GM18907 (cell line): ENCODE results near the gene TMED3.

Source experiments
- ATAC-seq: cut with Tn5 transposase; IDR thresholded peaks from one replicate; pipeline ENCODE4 v1.9.1; 2021; ENCODE audit warnings: mild to moderate bottlenecking, moderate library complexity; ENCODE audit not compliant: unreplicated experiment

Gene TMED3

DNA sequence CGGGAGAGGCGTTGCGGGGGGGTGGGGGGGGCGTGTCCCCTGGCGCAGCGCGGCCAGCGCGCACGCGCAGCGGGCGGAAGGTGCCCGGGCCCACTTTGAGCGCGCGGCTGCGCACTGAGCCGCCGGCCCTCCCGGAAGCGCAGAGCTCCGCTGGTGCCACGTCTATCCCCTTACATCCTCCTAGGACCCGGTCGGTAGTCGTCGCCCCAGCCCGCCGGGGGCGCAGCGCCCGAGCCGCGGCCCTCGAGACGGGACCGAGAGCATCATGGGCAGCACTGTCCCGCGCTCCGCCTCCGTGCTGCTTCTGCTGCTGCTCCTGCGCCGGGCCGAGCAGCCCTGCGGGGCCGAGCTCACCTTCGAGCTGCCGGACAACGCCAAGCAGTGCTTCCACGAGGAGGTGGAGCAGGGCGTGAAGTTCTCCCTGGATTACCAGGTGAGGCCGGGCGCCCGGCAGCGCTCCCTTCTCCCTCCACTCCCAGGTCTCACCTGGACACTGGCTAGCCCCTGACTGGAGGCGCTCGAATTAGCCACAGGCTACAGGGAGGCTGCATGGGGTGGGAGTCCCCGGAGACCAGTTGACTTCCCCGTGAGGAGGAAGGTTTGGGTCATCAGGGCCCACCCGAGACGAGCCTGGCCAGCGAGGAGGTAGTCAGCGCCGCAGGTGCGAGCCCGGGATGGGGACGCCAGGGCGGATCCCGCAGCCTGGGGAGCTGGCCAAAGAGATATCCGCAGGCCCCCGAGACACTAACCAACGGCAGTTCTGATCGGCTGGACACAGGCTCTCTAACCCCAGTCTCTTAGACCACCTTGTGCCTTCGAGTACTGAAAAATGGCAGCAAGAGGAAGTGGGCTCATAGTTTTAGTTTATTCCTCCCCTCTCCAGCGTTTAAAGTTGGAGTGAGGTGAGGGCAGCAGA is at the start of gene TMED3:
Gene TMED3 (plus strand): TSS at position 128 of the 916 bp plus-strand sequence. CDS start 138 bp downstream, at position 266.
- ATAC-seq = peak; percentile 89

GRCh38 chr15:79261836-79262235 is 49.1 kb upstream of the TMED3 start:
- ATAC-seq = no peak

- no peak for ATAC-seq
Measured at GRCh38 chr15:79265167-79265566, 45.7 kb upstream of the TMED3 start.

DNA sequence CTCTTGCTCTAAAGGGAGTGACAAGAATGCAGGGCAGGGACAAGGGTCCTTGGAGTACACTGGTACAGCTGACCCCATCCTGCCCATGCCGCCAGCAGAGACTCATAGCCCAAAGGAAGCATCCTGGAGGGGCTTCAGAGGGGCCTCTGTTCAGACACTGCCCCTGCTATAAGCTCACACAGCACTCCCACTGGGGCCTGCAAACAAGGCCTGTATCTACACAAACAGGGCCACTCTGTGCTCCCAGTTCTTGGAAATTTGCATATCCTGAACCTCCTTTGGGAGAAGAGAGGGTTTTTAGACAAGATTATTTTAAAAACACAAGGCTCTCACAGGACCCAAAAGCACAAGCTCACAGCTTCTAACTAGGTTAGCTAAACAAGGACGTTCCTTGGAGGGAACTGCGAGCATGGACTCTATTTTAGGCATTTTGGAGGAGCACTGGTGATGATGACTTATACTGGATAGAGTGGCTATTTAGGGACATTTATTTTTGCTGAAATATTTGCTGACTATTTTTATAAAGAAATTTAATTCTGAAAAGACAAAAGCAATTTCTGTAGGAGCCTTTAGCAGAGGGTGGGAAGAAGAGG is 44.8 kb upstream of the TMED3 start:
- ATAC-seq = no peak

DNA sequence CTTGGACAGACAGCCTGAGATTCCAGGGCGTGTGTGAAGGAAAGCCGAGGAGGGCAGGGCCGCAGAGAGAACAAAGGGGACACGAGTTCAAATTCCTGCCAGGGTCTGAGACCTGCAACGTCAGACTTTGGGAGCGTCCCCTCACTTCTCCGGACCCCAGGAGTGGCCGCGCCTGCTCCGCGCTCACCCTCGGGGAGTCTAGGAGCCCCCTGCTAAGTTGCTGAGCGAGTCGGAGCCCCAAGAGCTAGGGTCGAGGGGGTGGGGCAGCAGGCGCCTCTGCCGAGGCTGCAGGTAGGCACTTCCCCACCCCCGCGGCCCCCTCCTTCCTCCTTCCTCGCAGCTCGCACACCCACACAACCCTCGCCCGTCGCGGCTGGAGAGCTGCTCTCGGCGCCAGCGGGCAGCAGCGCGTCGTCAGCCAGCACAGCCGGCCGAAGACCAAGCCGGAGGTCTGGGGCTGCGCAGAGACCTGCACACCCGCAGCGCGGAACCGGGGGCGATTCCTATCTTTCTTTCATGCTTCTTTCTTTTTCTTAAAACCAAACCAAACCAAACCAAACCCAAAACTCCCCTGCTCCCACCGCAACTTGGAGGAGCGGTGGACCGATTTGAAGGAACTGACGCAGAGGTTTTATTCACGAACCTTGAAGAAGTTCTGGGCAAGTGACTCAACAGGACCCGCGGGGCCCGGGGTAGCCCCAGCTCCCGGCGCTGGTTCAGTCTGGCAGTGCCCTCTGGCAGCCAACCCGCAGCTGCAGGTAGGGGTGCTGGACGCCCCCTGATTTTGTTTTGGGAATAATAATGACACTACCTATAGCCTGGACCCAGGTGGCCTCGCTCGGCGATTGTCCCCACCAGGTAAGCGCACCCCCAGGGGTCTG is 28.3 kb upstream of the TMED3 start, which contains the start of gene ANKRD34C:
Gene ANKRD34C (plus strand): TSS at position 352 of the 881 bp plus-strand sequence. CDS start 10,563 bp downstream, outside the sequence.
- ATAC-seq = no peak

GRCh38 chr15:79283252-79284048 is 27.5 kb upstream of the TMED3 start:
- ATAC-seq = no peak

- ATAC-seq = no peak
Measured at GRCh38 chr15:79290642-79291275, 20.2 kb upstream of the TMED3 start.

DNA sequence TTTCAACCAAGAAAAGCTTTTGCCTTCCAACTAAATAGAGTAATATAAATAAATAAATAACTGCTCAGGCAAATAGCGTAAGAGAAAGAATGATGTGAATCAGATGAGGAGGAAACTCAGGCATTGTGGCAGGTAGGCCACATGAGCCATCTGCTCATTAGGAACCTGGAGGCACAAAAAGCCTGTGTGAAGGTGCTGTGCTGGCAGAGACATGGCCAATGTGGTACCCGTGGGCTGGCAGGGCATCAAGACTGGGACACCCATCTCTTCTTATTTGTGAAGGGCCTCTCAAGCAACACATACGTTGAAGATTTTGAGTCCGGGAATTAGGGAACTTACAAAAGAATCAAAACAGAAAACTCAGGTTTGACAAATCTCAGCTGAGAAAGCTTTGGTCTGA is 18.9 kb upstream of the TMED3 start:
- ATAC-seq = no peak

- no peak for ATAC-seq
Measured at GRCh38 chr15:79294075-79294474, 16.8 kb upstream of the TMED3 start.

GRCh38 chr15:79296583-79296982 is 14.3 kb upstream of the TMED3 start:
- no peak for ATAC-seq

DNA sequence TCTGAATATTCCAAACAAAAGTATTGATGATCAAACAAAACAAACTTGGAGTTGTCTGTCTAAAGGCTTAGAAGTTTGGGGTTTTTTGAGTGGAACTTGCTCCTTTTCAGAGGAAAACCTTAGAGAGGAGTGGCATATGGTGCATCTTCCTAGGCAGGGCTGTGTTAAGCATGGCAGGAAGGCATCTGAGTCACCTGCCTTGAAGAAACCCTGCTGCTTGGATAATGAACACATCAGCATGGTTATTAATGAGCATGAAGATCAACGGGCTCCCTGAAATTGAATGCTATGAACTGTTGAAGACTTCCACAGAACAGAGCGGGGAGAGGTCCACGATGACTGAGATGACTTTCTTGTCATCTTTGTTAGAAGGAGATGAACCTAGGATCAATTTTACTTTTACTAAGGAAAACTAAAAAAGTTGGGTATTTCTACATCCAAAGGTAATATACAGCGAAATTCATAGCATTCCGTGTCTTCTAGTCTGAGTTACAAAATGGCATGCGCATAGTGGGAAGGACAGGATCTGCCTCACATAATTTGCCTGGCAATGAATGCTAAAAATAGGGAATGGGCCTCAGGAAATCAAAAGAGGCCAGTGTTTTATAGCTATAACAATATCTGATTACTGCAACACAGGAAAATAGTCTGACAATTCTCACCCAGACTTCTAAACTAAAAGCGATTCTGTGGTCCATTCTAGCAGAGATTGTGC is 11.6 kb upstream of the TMED3 start:
- ATAC-seq = no peak

DNA sequence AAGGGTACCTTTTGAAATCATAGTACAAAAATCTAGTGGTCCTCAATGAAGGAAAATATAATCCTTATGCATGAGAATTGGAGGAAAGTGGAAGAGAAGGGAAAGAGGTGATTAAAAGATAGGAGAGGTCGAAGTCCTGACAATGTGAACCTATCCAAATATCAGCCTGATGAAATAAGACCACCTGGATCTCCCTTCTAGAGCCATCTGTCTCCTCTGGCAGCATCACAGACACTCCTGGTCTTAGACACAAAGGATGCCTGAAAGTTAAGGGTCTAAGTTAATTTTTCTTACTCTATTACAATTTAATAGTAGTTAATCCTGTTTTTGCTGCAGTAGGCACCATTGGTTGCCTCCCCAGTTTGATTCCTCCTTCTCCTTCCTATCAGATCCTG is 11.1 kb upstream of the TMED3 start:
- no peak for ATAC-seq

GRCh38 chr15:79307251-79307650 is 3.7 kb upstream of the TMED3 start:
- no peak for ATAC-seq

- no peak for ATAC-seq
Measured at GRCh38 chr15:79308874-79309273, 2.0 kb upstream of the TMED3 start.

GRCh38 chr15:79310612-79310984 is 314 bp upstream of the TMED3 start:
- ATAC-seq = peak; percentile 33

DNA sequence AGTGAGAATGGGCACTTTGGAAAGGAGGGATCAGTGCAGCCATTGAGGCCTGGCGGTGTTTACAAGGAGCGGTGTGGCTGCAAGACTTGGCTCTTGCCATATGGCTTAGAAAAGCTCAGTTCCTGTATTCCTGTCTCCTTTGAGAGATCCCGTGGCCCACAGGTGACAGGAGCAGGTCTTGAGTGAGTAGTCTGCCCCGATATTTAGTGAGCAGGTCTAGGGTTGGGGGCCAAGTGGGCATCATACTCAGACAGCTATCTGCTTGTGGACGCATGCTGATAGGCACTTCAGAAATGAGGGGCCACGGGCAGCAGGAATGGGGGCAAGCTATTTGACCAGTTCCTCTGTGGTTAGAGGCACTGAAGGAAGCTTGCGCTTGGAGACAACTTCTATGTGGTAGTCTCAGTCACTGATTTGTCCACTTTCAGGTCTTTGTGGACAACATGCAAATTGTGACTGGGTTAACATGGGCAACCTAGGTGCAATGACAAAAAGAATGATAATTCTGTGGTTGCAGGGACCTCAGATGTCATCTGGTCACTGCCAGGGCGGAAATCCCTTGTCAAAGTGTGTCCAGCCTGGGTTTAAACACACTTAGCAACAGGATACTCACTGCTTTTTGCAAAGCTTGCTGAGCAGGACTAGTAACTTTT is 1.1 kb downstream of the TMED3 start:
- no peak for ATAC-seq

DNA sequence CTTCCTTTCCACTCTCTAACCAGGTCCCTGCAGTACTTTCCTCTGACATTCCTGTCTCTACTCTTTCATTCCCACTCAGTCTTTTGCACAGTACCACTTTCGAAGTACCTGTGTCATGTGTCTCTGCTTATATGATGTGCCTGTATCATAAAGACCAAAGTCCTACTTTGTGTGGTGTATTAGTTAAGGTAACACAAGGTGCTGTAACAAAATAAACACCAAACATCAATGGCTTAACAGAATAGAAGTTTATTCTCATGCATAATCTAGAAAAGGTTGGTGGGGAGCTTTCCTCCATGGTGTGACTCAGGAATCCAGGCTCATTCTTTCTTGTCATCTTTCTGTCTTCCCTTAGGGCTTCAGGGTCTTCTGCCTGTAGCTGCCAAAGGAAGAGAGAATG is 3.3 kb downstream of the TMED3 start:
- no peak for ATAC-seq

GRCh38 chr15:79314811-79315210 is 3.9 kb downstream of the TMED3 start:
- ATAC-seq = no peak
